Loucy (cell line): ENCODE measurements around the gene HTRA3.

Source experiments
- CTCF ChIP-seq: fragments of 200-600 bp; sonication (generic); conservative IDR thresholded peaks from 2 replicates; pipeline ENCODE4 v1.5.1; 2014; ENCODE audit warnings: mild to moderate bottlenecking, antibody characterized with exemption, low read length
- EZH2phosphoT487 ChIP-seq: fragments of 200-600 bp; IDR thresholded peaks from 2 replicates; pipeline ENCODE4 v1.6.1; 2018; ENCODE audit warnings: antibody characterized with exemption, mild to moderate bottlenecking, moderate library complexity, borderline replicate concordance

- TF ChIP-seq CTCF (no peak), EZH2phosphoT487 (no peak)
These were observed 75.7 kb downstream of the HTRA3 start for GRCh38 chr4:8345053-8345945.
